ENCODE measurements around the gene TMEM61. TPM values are rescaled to one million over a fixed set of nuclear protein-coding genes. Genes with fewer than 3 reads are reported as not detected.

TMEM61 gene
- total and polyA plus RNA-seq, 2 donors (not counting 1 experiment from before 2014, with no cell fraction given), result not detected

GRCh38 chr1:54965624-54966340 is 14.6 kb upstream of the TMEM61 start:
- H3K9me3 ChIP-seq (ENCODE audit: control insufficient read depth, insufficient read depth, low read depth, low read length), result no peaks in the 10 kb centered on the region
- no peaks in the 10 kb centered on the region for H3K27me3 ChIP-seq (ENCODE audit: control insufficient read depth, insufficient read depth, low read length)
- H3K4me2 ChIP-seq (ENCODE audit: extremely low read depth, insufficient read depth, low read length), result no peak overlapping the region
- H3K9ac ChIP-seq (ENCODE audit: insufficient read depth, low read length), result no peak overlapping the region
- DNase-seq (ENCODE audit: low read depth in 2 of 2), result peak; percentile 37 to 56
- TF ChIP-seq EZH2 (IDR thresholded peaks at IDR 0.05; ENCODE audit: low read length, missing control alignments) (no peak), CTCF (conservative IDR thresholded peaks at IDR 0.05 in 1 of 2, IDR thresholded peaks at IDR 0.05 in 1 of 2; ENCODE audit: low read depth in 1 of 2, low read length in 2 of 2) (no peak)
- H4K20me1 ChIP-seq (ENCODE audit: control insufficient read depth, extremely low read depth, insufficient read depth, low read length), result no peaks in the 10 kb centered on the region
- H3K36me3 ChIP-seq (ENCODE audit: control insufficient read depth, insufficient read depth, low read length), result no peaks in the 10 kb centered on the region
- peak overlapping the region; percentile 33 for H2AFZ ChIP-seq (ENCODE audit: low read length)
- H3K79me2 ChIP-seq (ENCODE audit: control insufficient read depth, insufficient read depth, low read length), result no peaks in the 10 kb centered on the region
- no peak overlapping the region for H3K4me3 ChIP-seq (replicated peaks in 1 of 4; ENCODE audit: control extremely low read depth in 1 of 4, insufficient read depth in 1 of 4, low read depth in 3 of 4, low read length in 4 of 4)
- H3K4me1 ChIP-seq (ENCODE audit: control insufficient read depth, extremely low read depth, insufficient read depth, low read length), result peaks cover 3% of the 10 kb centered on the region
- no peak overlapping the region for H3K27ac ChIP-seq (ENCODE audit: insufficient read depth, low read length)

DNA sequence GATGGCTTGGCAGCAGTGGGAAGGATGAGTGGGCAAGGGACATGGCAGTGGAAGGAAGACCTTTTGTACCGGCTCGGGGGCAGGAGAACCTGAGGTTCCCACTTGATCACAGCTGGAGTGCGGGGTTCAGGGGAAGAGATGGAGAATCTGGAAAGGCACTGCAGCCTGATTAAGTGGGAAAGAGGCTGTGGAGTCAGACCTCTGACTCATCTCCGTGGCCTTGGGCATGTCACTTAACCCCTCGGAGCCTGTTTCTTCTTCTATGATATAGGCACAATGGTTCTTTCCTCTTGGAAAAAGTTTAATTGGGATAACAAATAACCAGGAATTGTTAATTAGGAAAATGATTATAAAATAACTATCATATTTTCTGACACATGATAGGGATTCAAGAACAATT is 13.1 kb upstream of the TMEM61 start:
- Histone ChIP-seq H2AFZ (ENCODE audit: low read length) (no peak overlapping the region), H3K27me3 (ENCODE audit: control insufficient read depth, insufficient read depth, low read length) (no peaks in the 10 kb centered on the region), H3K79me2 (ENCODE audit: control insufficient read depth, insufficient read depth, low read length) (no peaks in the 10 kb centered on the region), H4K20me1 (ENCODE audit: control insufficient read depth, extremely low read depth, insufficient read depth, low read length) (no peaks in the 10 kb centered on the region), H3K9me3 (ENCODE audit: control insufficient read depth, insufficient read depth, low read depth, low read length) (no peaks in the 10 kb centered on the region), H3K9ac (ENCODE audit: insufficient read depth, low read length) (no peak overlapping the region), H3K4me1 (ENCODE audit: control insufficient read depth, extremely low read depth, insufficient read depth, low read length) (peaks cover 3% of the 10 kb centered on the region), H3K4me3 (replicated peaks in 1 of 4; ENCODE audit: control extremely low read depth in 1 of 4, insufficient read depth in 1 of 4, low read depth in 3 of 4, low read length in 4 of 4) (no peak overlapping the region), H3K36me3 (ENCODE audit: control insufficient read depth, insufficient read depth, low read length) (no peaks in the 10 kb centered on the region), H3K4me2 (ENCODE audit: extremely low read depth, insufficient read depth, low read length) (no peak overlapping the region), H3K27ac (ENCODE audit: insufficient read depth, low read length) (no peak overlapping the region)
- no peak for DNase-seq (ENCODE audit: low read depth in 2 of 2)
- no peak for TF ChIP-seq EZH2 (IDR thresholded peaks at IDR 0.05; ENCODE audit: low read length, missing control alignments)
- no peak for TF ChIP-seq CTCF (conservative IDR thresholded peaks at IDR 0.05 in 1 of 2, IDR thresholded peaks at IDR 0.05 in 1 of 2; ENCODE audit: low read depth in 1 of 2, low read length in 2 of 2)

GRCh38 chr1:54968551-54968950 is 11.9 kb upstream of the TMEM61 start:
- Histone ChIP-seq H3K27me3 (ENCODE audit: control insufficient read depth, insufficient read depth, low read length) (no peaks in the 10 kb centered on the region), H3K27ac (ENCODE audit: insufficient read depth, low read length) (no peak overlapping the region), H4K20me1 (ENCODE audit: control insufficient read depth, extremely low read depth, insufficient read depth, low read length) (no peaks in the 10 kb centered on the region), H3K4me1 (ENCODE audit: control insufficient read depth, extremely low read depth, insufficient read depth, low read length) (peaks cover 3% of the 10 kb centered on the region), H3K9ac (ENCODE audit: insufficient read depth, low read length) (no peak overlapping the region), H3K36me3 (ENCODE audit: control insufficient read depth, insufficient read depth, low read length) (no peaks in the 10 kb centered on the region), H3K4me3 (replicated peaks in 1 of 4; ENCODE audit: control extremely low read depth in 1 of 4, insufficient read depth in 1 of 4, low read depth in 3 of 4, low read length in 4 of 4) (no peak overlapping the region), H3K9me3 (ENCODE audit: control insufficient read depth, insufficient read depth, low read depth, low read length) (no peaks in the 10 kb centered on the region), H3K4me2 (ENCODE audit: extremely low read depth, insufficient read depth, low read length) (no peak overlapping the region), H3K79me2 (ENCODE audit: control insufficient read depth, insufficient read depth, low read length) (no peaks in the 10 kb centered on the region), H2AFZ (ENCODE audit: low read length) (no peak overlapping the region)
- TF ChIP-seq EZH2 (IDR thresholded peaks at IDR 0.05; ENCODE audit: low read length, missing control alignments), result no peak
- TF ChIP-seq CTCF (conservative IDR thresholded peaks at IDR 0.05 in 1 of 2, IDR thresholded peaks at IDR 0.05 in 1 of 2; ENCODE audit: low read depth in 1 of 2, low read length in 2 of 2), result no peak
- no peak for DNase-seq (ENCODE audit: low read depth in 2 of 2)
